CD14-positive monocyte (primary cell): ENCODE results near the gene EFL1. TPM values are rescaled to one million over a fixed set of nuclear protein-coding genes. Genes with fewer than 3 reads are reported as not detected.

Experiments
- DNase-seq, 3 donors: peaks; one replicate each; pipeline ENCODE4 v3.0.0-alpha.2; 2011 to 2022
- H2AFZ ChIP-seq: 2 replicates; pipeline ENCODE4 v1.6.0; 2012; ENCODE audit warnings: mild to moderate bottlenecking, low read depth, low read length, inconsistent platforms; ENCODE audit not compliant: insufficient read depth, poor library complexity, severe bottlenecking
- H3K27ac ChIP-seq, 2 donors: 1 replicate in 1 of 2; 2 replicates in 1 of 2; pipeline ENCODE4 v1.5.1; 2012 to 2013; ENCODE audit warnings: low read length in 2 of 2, control low read depth in 1 of 2, inconsistent platforms in 1 of 2, low read depth in 1 of 2, mild to moderate bottlenecking in 1 of 2
- H3K27me3 ChIP-seq, 2 donors: one replicate each; pipeline versions ENCODE4 v1.6.0 to v1.6.1; 2011 to 2013; ENCODE audit warnings: low read length in 2 of 2; ENCODE audit not compliant: control insufficient read depth in 2 of 2, insufficient read depth in 2 of 2
- H3K36me3 ChIP-seq, 2 donors: replicated peaks in 1 of 2; 1 replicate in 1 of 2; 2 replicates in 1 of 2; pipeline versions ENCODE4 v1.5.1 to v1.6.1; 2012 to 2013; ENCODE audit warnings: low read length in 2 of 2, control low read depth in 1 of 2, inconsistent platforms in 1 of 2, mild to moderate bottlenecking in 1 of 2; ENCODE audit not compliant: insufficient read depth in 2 of 2, control insufficient read depth in 1 of 2
- H3K4me1 ChIP-seq, 2 donors: 1 replicate in 1 of 2; 2 replicates in 1 of 2; pipeline versions ENCODE4 v1.5.1 to v1.6.1; 2012 to 2013; ENCODE audit warnings: low read length in 2 of 2, control low read depth in 1 of 2, inconsistent platforms in 1 of 2, mild to moderate bottlenecking in 1 of 2, moderate library complexity in 1 of 2; ENCODE audit not compliant: insufficient read depth in 2 of 2, control insufficient read depth in 1 of 2
- H3K4me2 ChIP-seq: replicated peaks from 2 replicates; pipeline ENCODE3; 2012; ENCODE audit warnings: low read length, moderate library complexity, mild to moderate bottlenecking; ENCODE audit not compliant: poor library complexity, severe bottlenecking; ENCODE audit errors: extremely low read depth
- H3K4me3 ChIP-seq, 3 experiments: fragments of 200-600 bp in 1 of 3; sonication (generic) in 1 of 3; replicated peaks in 1 of 3; 1 replicate in 2 of 3; 2 replicates in 1 of 3; pipeline ENCODE4 v1.5.1; 2011 to 2013; ENCODE audit warnings: low read length in 3 of 3, mild to moderate bottlenecking in 3 of 3, control low read depth in 2 of 3, low read depth in 2 of 3, inconsistent platforms in 1 of 3, moderate library complexity in 1 of 3
- H3K79me2 ChIP-seq: 2 replicates; pipeline ENCODE4 v1.6.0; 2012; ENCODE audit warnings: mild to moderate bottlenecking, control low read depth, inconsistent platforms, low read length, moderate library complexity; ENCODE audit not compliant: insufficient read depth
- H3K9ac ChIP-seq: 2 replicates; pipeline ENCODE4 v1.6.0; 2017; ENCODE audit warnings: low read length, mild to moderate bottlenecking; ENCODE audit not compliant: insufficient read depth, poor library complexity, severe bottlenecking
- H3K9me3 ChIP-seq, 2 donors: replicated peaks in 1 of 2; 1 replicate in 1 of 2; 2 replicates in 1 of 2; pipeline versions ENCODE4 v1.5.1 to v1.6.1; 2012 to 2013; ENCODE audit warnings: low read length in 2 of 2, control low read depth in 1 of 2; ENCODE audit not compliant: control insufficient read depth in 1 of 2, insufficient read depth in 1 of 2
- H4K20me1 ChIP-seq: 2 replicates; pipeline ENCODE4 v1.6.0; 2012; ENCODE audit warnings: mild to moderate bottlenecking, low read length, control low read depth, moderate library complexity; ENCODE audit not compliant: insufficient read depth
- H3K27ac Mint-ChIP-seq, 7 donors: one replicate each; pipeline ENCODE4 v1.8.0; 2020; ENCODE audit warnings: mild to moderate bottlenecking in 7 of 7, mixed read lengths in 7 of 7, moderate library complexity in 6 of 7, inconsistent platforms in 2 of 7
- H3K27me3 Mint-ChIP-seq, 3 donors: one replicate each; pipeline ENCODE4 v1.8.0; 2021 to 2022; ENCODE audit warnings: low read depth in 3 of 3, mild to moderate bottlenecking in 3 of 3, mixed read lengths in 3 of 3, moderate library complexity in 3 of 3, inconsistent platforms in 1 of 3
- H3K36me3 Mint-ChIP-seq, 2 donors: one replicate each; pipeline ENCODE4 v1.8.0; 2020; ENCODE audit warnings: mixed read lengths in 2 of 2, inconsistent platforms in 1 of 2, mild to moderate bottlenecking in 1 of 2
- H3K4me1 Mint-ChIP-seq: one replicate; pipeline ENCODE4 v1.8.0; 2020; ENCODE audit warnings: mild to moderate bottlenecking, mixed read lengths
- H3K4me3 Mint-ChIP-seq, 2 donors: one replicate each; pipeline ENCODE4 v1.8.0; 2020; ENCODE audit warnings: mild to moderate bottlenecking in 2 of 2, mixed read lengths in 2 of 2, moderate library complexity in 1 of 2
- H3K9me3 Mint-ChIP-seq, 7 donors: one replicate each; pipeline ENCODE4 v1.8.0; 2020 to 2022; ENCODE audit warnings: mixed read lengths in 7 of 7, mild to moderate bottlenecking in 6 of 7, moderate library complexity in 6 of 7, inconsistent platforms in 2 of 7
- CTCF ChIP-seq: fragments of 200-600 bp; IDR thresholded peaks from one replicate; pipeline ENCODE4 v1.8.0; 2022; ENCODE audit warnings: antibody characterized with exemption, mild to moderate bottlenecking
- WGBS: methylation state at CpG from one replicate; pipeline ENCODE4 v1.1.5; 2013; ENCODE audit warnings: missing lambda C conversion rate; ENCODE audit not compliant: insufficient coverage; 5-methylcytosine and 5-hydroxymethylcytosine counted together
- intact Hi-C, 2 donors: fragments of 100-400 bp; cut with micrococcal nuclease; formaldehyde crosslinking; loops; one replicate each; pipeline versions ENCODE4 v1.15.0 to v1.15.1; 2023
- polyA plus RNA-seq, 3 donors: library from polyadenylated mRNA; depleted of rRNA in 1 of 3; unstranded in 2 of 3; stranded (reverse) in 1 of 3; fragments of 300-500 nt in 2 of 3; fragments of >200 nt in 1 of 3; fragmentation: Illumina TruSeq in 2 of 3; gene quantifications; 1 replicate in 2 of 3; 2 replicates in 1 of 3; pipeline ENCODE4 v1.2.3, GENCODE V29; 2012 to 2021

Gene EFL1
- polyA plus RNA-seq, 3 donors: 5.2 to 10.0 (median 7.1) TPM

- intact Hi-C loops: no loop called here
- Histone ChIP-seq H3K9ac (no peak overlapping the region), H3K36me3 (peaks cover 17 to 67% of the 10 kb centered on the region in 2 donors), H3K9me3 (no peaks in the 10 kb centered on the region), H3K4me1 (no peaks in the 10 kb centered on the region), H2AFZ (no peak overlapping the region), H4K20me1 (no peaks in the 10 kb centered on the region), H3K27me3 (no peaks in the 10 kb centered on the region), H3K4me2 (no peak overlapping the region), H3K79me2 (no peaks in the 10 kb centered on the region), H3K4me3 (no peak overlapping the region), H3K27ac (no peak overlapping the region)
- DNase-seq: no peak
- Mint-ChIP-seq H3K4me1 (peaks cover 5% of the 10 kb centered on the region), H3K36me3 (peaks cover 63 to 66% of the 10 kb centered on the region in 2 donors), H3K27me3 (no peaks in the 10 kb centered on the region), H3K4me3 (no peak overlapping the region), H3K9me3 (no peaks in the 10 kb centered on the region), H3K27ac (no peak overlapping the region)
- no CpG with 5 or more reads among the region's 1 CpG for WGBS
- TF ChIP-seq CTCF: no peak
Observed at GRCh38 chr15:82133251-82133650, 129.3 kb downstream of the EFL1 start.

GRCh38 chr15:82132742-82133141 is 129.8 kb downstream of the EFL1 start:
- TF ChIP-seq CTCF: no peak
- no peak overlapping the region for H3K27ac Mint-ChIP-seq

More at GRCh38 chr15:82132742-82133141, 129.8 kb downstream of the EFL1 start:
- Histone ChIP-seq H3K27ac (no peak overlapping the region), H3K4me1 (no peaks in the 10 kb centered on the region), H3K27me3 (no peaks in the 10 kb centered on the region), H2AFZ (no peak overlapping the region), H3K79me2 (no peaks in the 10 kb centered on the region), H3K9me3 (no peaks in the 10 kb centered on the region), H3K9ac (no peak overlapping the region), H3K4me2 (no peak overlapping the region), H3K36me3 (peaks cover 14 to 67% of the 10 kb centered on the region in 2 donors), H3K4me3 (no peak overlapping the region), H4K20me1 (no peaks in the 10 kb centered on the region)
- WGBS: no CpG with 5 or more reads among the region's 2 CpGs
- H3K36me3 Mint-ChIP-seq: peaks cover 63% of the 10 kb centered on the region in 2 donors
- H3K4me1 Mint-ChIP-seq: peaks cover 5% of the 10 kb centered on the region
- no peak overlapping the region for H3K4me3 Mint-ChIP-seq
- H3K9me3 Mint-ChIP-seq: no peaks in the 10 kb centered on the region
- no peak for DNase-seq
- H3K27me3 Mint-ChIP-seq: no peaks in the 10 kb centered on the region
- intact Hi-C loops: no loop called here
